Testis (tissue), 3 donors: Measurements from ENCODE around the gene ABTB2. TPM values are rescaled to one million over a fixed set of nuclear protein-coding genes. Genes with fewer than 3 reads are reported as not detected.

ENCODE experiments used
- DNase-seq: peaks from one replicate; pipeline ENCODE4 v3.0.0-alpha.2; 2019
- H3K27ac ChIP-seq, 2 donors: fragments of 200-600 bp; sonication (generic); one replicate each; pipeline ENCODE4 v1.5.1; 2019
- H3K27me3 ChIP-seq: fragments of 200-600 bp; sonication (generic); one replicate; pipeline ENCODE4 v1.5.1; 2019
- H3K36me3 ChIP-seq: fragments of 200-600 bp; sonication (generic); one replicate; pipeline ENCODE4 v1.5.1; 2017; ENCODE audit warnings: low read depth; ENCODE audit errors: missing control alignments
- H3K4me1 ChIP-seq: fragments of 200-600 bp; sonication (generic); one replicate; pipeline ENCODE4 v1.5.1; 2019
- H3K4me3 ChIP-seq, 2 donors: fragments of 200-600 bp; sonication (generic); one replicate each; pipeline ENCODE4 v1.5.1; 2017 to 2019
- H3K9me3 ChIP-seq: fragments of 200-600 bp; sonication (generic); one replicate; pipeline ENCODE4 v1.5.1; 2017
- CTCF ChIP-seq, 3 experiments: fragments of 450-650 bp in 2 of 3; fragments of 200-600 bp in 1 of 3; sonication (generic) in 1 of 3; IDR thresholded peaks; one replicate each; pipeline ENCODE4 v1.5.1; 2016 to 2019; ENCODE audit warnings: antibody characterized with exemption in 3 of 3, mild to moderate bottlenecking in 2 of 3, moderate library complexity in 1 of 3
- POLR2A ChIP-seq: fragments of 450-650 bp; IDR thresholded peaks from one replicate; pipeline ENCODE4 v1.6.1; 2017; ENCODE audit warnings: antibody characterized with exemption, mild to moderate bottlenecking, moderate library complexity
- WGBS, 2 donors: methylation state at CpG; one replicate each; pipeline ENCODE4 v1.1.5; 2018; 5-methylcytosine and 5-hydroxymethylcytosine counted together
- intact Hi-C: fragments of 100-400 bp; cut with DNase I; formaldehyde crosslinking; loops from one replicate; pipeline ENCODE4 v1.15.1; 2023; ENCODE audit warnings: low total_unique reads
- polyA plus RNA-seq: library from polyadenylated mRNA; stranded (reverse); fragments of 350-450 nt; fragmentation: Illumina TruSeq; extraction: RNeasy Lipid Tissue Mini Kit (QIAGEN cat#74804); gene quantifications from one replicate; pipeline ENCODE4 v1.2.3, GENCODE V29; 2014; ENCODE audit warnings: low read depth, low replicate concordance; ENCODE audit not compliant: insufficient read depth
- total RNA-seq, 2 donors: library from RNA; depleted of rRNA; stranded (reverse); fragments of >200 nt; gene quantifications; one replicate each; pipeline ENCODE4 v1.2.3, GENCODE V29; 2016

ABTB2 gene
- total and polyA plus RNA-seq, 3 donors from 2014 or later = 5.8 to 12.1 (median 8.9) TPM

GRCh38 chr11:34364102-34364501 is 6.3 kb upstream of the ABTB2 start:
- H3K27ac ChIP-seq = no peak overlapping the region
- TF ChIP-seq POLR2A (no peak), CTCF (IDR thresholded peaks at IDR 0.05) (no peak)
- intact Hi-C loops = loop anchor here (10.0 kb wide), 1 partner anchor 369 kb away; no protein-coding TSS in a partner anchor
- 69 to 79% methylated on average over 3 of the region's 3 CpGs for WGBS, 2 donors
- no peaks in the 10 kb centered on the region for H3K36me3 ChIP-seq
- H3K27me3 ChIP-seq = no peaks in the 10 kb centered on the region
- no peak overlapping the region for H3K4me3 ChIP-seq
- DNase-seq = no peak
- H3K9me3 ChIP-seq = no peaks in the 10 kb centered on the region
- no peaks in the 10 kb centered on the region for H3K4me1 ChIP-seq

DNA sequence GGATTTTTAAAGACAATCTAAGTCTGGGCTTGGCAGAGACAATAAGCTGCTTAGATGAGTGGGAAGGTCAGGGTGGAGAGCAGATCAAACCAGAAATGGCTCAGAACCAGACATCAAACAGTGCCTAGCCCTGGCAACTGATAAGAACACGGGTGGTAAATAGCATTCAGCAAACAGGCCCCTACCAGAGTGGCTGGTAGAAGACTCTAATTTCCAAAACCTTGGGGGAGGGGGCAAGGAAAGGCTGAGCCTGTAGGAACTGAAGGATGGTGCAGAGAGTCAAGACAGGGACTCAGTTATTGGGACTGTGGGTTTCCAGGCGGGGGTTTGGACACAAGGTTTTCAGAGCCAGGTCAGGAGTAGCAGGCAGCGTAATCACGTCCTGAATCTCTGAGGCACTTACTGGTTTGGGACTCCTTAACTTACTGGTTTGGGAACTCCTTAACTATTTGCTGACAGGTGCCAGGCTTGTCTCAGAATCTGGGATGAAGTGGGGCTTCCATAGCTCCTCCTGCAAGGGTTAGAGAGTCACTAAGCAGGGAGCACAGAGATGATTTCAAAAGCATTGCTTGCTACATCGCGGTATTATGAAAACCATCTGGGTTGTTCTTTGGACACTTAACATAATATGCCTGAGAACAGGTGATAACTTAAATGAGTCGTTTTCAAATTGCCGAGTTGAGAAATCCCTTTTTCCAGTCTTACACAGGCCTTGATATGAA is 5.7 kb upstream of the ABTB2 start:
- Histone ChIP-seq H3K36me3 (no peaks in the 10 kb centered on the region), H3K9me3 (no peaks in the 10 kb centered on the region), H3K27ac (no peak overlapping the region), H3K4me1 (no peaks in the 10 kb centered on the region), H3K27me3 (no peaks in the 10 kb centered on the region), H3K4me3 (no peak overlapping the region)
- TF ChIP-seq CTCF (IDR thresholded peaks at IDR 0.05) = no peak
- TF ChIP-seq POLR2A = no peak
- no peak for DNase-seq
- WGBS, 2 donors = 81 to 87% methylated on average over 8 of the region's 8 CpGs
- intact Hi-C loops = loop anchor here (10.0 kb wide), 1 partner anchor 369 kb away; no protein-coding TSS in a partner anchor

GRCh38 chr11:34360046-34360445 is 2.2 kb upstream of the ABTB2 start:
- WGBS, 2 donors = 22 to 38% methylated on average over 1 of the region's 1 CpG
- DNase-seq = no peak
- no peak for TF ChIP-seq CTCF (IDR thresholded peaks at IDR 0.05)
- TF ChIP-seq POLR2A = no peak
- intact Hi-C loops = loop anchor here (10.0 kb wide), 1 partner anchor 365 kb away; no protein-coding TSS in a partner anchor
- Histone ChIP-seq H3K9me3 (no peaks in the 10 kb centered on the region), H3K27ac (no peak overlapping the region), H3K36me3 (no peaks in the 10 kb centered on the region), H3K4me1 (peaks cover 14% of the 10 kb centered on the region), H3K27me3 (no peaks in the 10 kb centered on the region), H3K4me3 (no peak overlapping the region)

GRCh38 chr11:34359548-34359891 is 1.7 kb upstream of the ABTB2 start:
- Histone ChIP-seq H3K9me3 (no peaks in the 10 kb centered on the region), H3K4me1 (peaks cover 14% of the 10 kb centered on the region), H3K27me3 (no peaks in the 10 kb centered on the region), H3K36me3 (no peaks in the 10 kb centered on the region), H3K27ac (no peak overlapping the region), H3K4me3 (no peak overlapping the region)
- TF ChIP-seq CTCF (IDR thresholded peaks at IDR 0.05) (peak in 1 of 3 experiments; percentile 78), POLR2A (no peak)
- no peak for DNase-seq
- intact Hi-C loops = loop anchor here (5.0 kb wide), 1 partner anchor 187 kb away; no protein-coding TSS in a partner anchor
- 0 to 1% methylated on average over 4 of the region's 4 CpGs for WGBS, 2 donors
